Activated naive CD4-positive, alpha-beta T cell treated with anti-CD3 and anti-CD28 coated beads, Interleukin-2, amount 10 ng/mL, durations not matched to agents 7 days and 5 days (primary cell): ENCODE data around the gene GKAP1.
"Not testable (repeated sequence)": the region's sequence is repeated elsewhere in the genome, so short reads cannot be mapped to it uniquely, and the experiment has no call there.

Source experiments
- CTCF ChIA-PET: fragments of 350-600 bp; sonication (Branson Sonifier 250); formaldehyde crosslinking; loops from one replicate; lab custom pipeline; 2021; ENCODE audit warnings: antibody characterized with exemption; lab: Charles Lee
- DNase-seq: peaks from one replicate; pipeline ENCODE4 v3.0.0-alpha.2; 2020
- H3K27ac Mint-ChIP-seq: one replicate; pipeline ENCODE4 v1.8.0; 2021; ENCODE audit warnings: mild to moderate bottlenecking, moderate library complexity, mixed read lengths
- H3K27me3 Mint-ChIP-seq: one replicate; pipeline ENCODE4 v1.8.0; 2021; ENCODE audit warnings: mild to moderate bottlenecking, mixed read lengths
- H3K36me3 Mint-ChIP-seq: one replicate; pipeline ENCODE4 v1.8.0; 2021; ENCODE audit warnings: mixed read lengths
- H3K4me1 Mint-ChIP-seq: one replicate; pipeline ENCODE4 v1.8.0; 2021; ENCODE audit warnings: mixed read lengths
- H3K4me3 Mint-ChIP-seq: one replicate; pipeline ENCODE4 v1.8.0; 2021; ENCODE audit warnings: mild to moderate bottlenecking, moderate library complexity, mixed read lengths
- H3K9me3 Mint-ChIP-seq: one replicate; pipeline ENCODE4 v1.8.0; 2021; ENCODE audit warnings: mixed read lengths

The GKAP1 gene

GRCh38 chr9:83708515-83709158, 108.9 kb downstream of the GKAP1 start:
- CTCF ChIA-PET, result interaction anchor here (0.8 to 2.0 kb wide), 4 partner anchors 10 to 375 kb away, joined by 3 to 7 read pairs (median 4); no protein-coding TSS in a partner anchor
- Mint-ChIP-seq H3K27ac (peak overlapping the region; percentile 99), H3K9me3 (no peaks in the 10 kb centered on the region), H3K4me1 (peaks cover 43% of the 10 kb centered on the region), H3K4me3 (peak overlapping the region; percentile 78), H3K27me3 (no peaks in the 10 kb centered on the region), H3K36me3 (peaks cover 15% of the 10 kb centered on the region)
- peak; percentile 64 for DNase-seq

DNA sequence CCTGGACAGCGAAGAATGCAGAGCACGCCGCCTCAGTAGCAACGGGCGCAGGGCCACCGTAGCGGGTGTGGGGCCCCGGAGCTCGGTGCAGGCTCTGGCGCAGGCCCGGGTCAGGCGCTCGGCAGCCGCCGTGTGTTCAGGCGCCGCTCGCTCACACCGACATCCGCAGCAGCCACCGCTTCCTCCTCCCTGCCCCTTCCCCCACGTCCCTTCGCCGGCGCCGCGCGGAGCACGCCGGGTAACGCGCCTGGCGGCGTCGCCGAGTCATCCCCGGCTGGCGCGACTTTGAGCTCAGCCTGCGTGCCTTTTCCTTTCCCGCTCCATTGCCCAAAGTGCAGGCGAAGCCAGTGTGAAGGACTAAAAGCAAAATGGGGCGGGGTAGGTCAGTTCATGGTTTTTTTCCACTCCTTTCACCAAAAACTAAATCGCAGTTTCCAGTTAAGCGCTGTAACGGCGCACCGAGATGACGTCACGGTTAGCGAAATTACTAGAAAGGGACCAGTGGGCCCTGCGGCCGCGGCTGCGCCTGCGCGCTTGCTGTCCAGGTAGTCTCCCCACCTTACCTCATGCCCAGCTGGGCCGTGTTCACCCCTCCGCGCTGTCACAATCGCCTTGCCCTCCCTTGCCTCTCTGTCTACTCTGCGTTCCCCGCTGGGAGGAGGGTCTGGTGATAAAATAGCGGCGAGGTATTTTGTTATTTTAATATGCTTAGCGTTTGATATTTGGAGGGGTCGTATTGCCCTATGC, 109.6 kb downstream of the GKAP1 start, which contains the start of gene UBQLN1:
TSS of gene UBQLN1 (minus strand) at position 191 of the 747 bp plus-strand sequence. CDS start 279 bp downstream, outside the sequence.
- Mint-ChIP-seq H3K27me3 (no peaks in the 10 kb centered on the region), H3K4me3 (peak within 1 kb of the TSS; percentile 78), H3K9me3 (no peaks in the 10 kb centered on the region), H3K36me3 (peaks cover 15% of the 10 kb centered on the region), H3K27ac (peak within 1 kb of the TSS; percentile 99), H3K4me1 (peaks cover 46% of the 10 kb centered on the region)
- peak; percentile 94 for DNase-seq
- CTCF ChIA-PET, result interaction anchor here (0.8 to 1.4 kb wide), 2 partner anchors 9 to 83 kb away, joined by 4 to 5 read pairs; no protein-coding TSS in a partner anchor

DNA sequence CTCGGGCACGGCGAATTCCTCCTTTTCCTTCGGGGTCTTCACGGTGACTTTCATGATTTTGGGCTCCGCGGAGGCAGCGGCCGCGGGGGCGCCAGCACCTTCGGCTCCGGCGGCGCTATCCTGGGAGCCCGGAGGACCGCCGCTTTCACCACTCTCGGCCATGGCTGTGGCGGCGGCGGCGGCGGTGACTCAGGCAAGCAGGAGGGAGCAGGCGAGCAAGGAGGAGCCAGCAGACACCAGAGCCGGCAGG, 110.1 kb downstream of the GKAP1 start:
- H3K27ac Mint-ChIP-seq, result peak overlapping the region; percentile 99
- no peak for DNase-seq
- peaks cover 15% of the 10 kb centered on the region for H3K36me3 Mint-ChIP-seq
- no peaks in the 10 kb centered on the region for H3K9me3 Mint-ChIP-seq
- H3K4me1 Mint-ChIP-seq, result peaks cover 48% of the 10 kb centered on the region
- peak overlapping the region; percentile 78 for H3K4me3 Mint-ChIP-seq
- CTCF ChIA-PET, result interaction anchor here (1.2 to 1.4 kb wide), 2 partner anchors 60 to 83 kb away, joined by 3 to 5 read pairs; no protein-coding TSS in a partner anchor
- no peaks in the 10 kb centered on the region for H3K27me3 Mint-ChIP-seq

DNA sequence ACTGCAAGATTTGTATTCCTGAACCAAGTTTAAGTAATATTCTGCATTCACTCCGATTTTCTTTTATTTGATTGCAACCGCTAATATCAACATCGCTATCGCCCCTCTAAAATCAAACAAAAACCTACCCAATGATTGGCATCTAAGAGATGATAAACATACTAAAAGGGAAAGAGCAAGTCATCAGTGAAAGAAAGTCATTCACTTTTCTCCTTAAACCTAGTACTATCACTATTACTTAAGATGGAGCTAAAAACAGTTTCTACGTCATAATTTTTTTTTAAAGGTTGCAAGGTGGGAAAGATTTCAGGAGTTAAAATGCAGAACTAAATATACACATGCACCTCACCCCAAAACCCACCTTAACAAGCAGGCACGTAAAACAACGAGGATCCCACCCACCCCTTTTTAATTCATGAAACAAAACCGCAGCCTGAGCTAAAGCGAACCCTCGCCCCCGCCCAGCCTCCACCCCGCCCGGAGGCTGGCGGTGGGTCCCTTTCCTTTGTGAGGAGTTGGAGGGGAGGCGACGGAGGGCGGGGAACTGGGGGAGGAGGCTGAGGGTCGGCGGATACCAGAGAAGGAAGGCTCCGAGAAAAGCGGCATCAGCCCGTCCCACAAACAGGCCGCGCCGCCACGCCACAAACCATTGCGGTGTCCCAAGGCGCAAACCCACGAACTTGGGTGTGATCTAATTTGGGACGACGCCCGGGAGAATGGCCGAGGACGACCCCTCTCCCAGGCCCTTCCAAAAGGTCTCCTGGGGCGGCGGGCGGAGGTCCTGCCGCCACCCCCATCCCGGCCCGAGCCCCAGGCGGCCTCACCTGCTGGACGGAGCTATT, 110.7 kb downstream of the GKAP1 start:
- H3K9me3 Mint-ChIP-seq, result no peaks in the 10 kb centered on the region
- peak overlapping the region; percentile 99 for H3K27ac Mint-ChIP-seq
- H3K4me3 Mint-ChIP-seq, result peak overlapping the region; percentile 78
- no peaks in the 10 kb centered on the region for H3K27me3 Mint-ChIP-seq
- H3K4me1 Mint-ChIP-seq, result peaks cover 52% of the 10 kb centered on the region
- CTCF ChIA-PET, result interaction anchor here (1.2 to 1.4 kb wide), 2 partner anchors 60 to 82 kb away, joined by 3 to 5 read pairs; no protein-coding TSS in a partner anchor
- DNase-seq, result peak; percentile 74
- peaks cover 15% of the 10 kb centered on the region for H3K36me3 Mint-ChIP-seq

- Mint-ChIP-seq H3K27ac (peak overlapping the region; percentile 99), H3K4me3 (peak overlapping the region; percentile 78), H3K36me3 (peaks cover 15% of the 10 kb centered on the region), H3K4me1 (peaks cover 63% of the 10 kb centered on the region)
- H3K9me3 Mint-ChIP-seq, CTCF ChIA-PET, DNase-seq, H3K27me3 Mint-ChIP-seq: not testable (repeated sequence)
Measured at GRCh38 chr9:83705219-83705651, 112.3 kb downstream of the GKAP1 start.

DNA sequence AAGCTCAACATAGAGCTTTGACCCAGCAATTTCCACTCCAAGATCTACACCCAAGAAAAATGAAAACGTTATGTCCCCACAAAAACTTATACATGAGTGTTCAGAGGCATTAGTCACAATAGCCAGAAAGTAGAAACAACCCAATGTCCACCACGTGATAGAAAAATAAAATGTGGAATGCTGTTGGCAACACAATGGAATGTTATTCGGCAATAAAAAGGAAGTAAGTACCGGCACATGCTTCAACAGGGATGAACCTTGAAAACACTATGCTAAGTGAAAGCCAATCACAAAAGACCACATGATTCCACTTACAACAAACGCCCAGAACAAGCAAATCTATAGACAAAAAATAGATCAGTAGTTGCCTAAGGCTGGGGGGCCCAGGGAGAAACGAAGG, 115.8 kb downstream of the GKAP1 start:
- no peak overlapping the region for H3K27ac Mint-ChIP-seq
- no peak overlapping the region for H3K4me3 Mint-ChIP-seq
- no peak for DNase-seq
- no peaks in the 10 kb centered on the region for H3K27me3 Mint-ChIP-seq
- peaks cover 60% of the 10 kb centered on the region for H3K4me1 Mint-ChIP-seq
- CTCF ChIA-PET, result no interaction called here
- H3K36me3 Mint-ChIP-seq, result peaks cover 16% of the 10 kb centered on the region
- no peaks in the 10 kb centered on the region for H3K9me3 Mint-ChIP-seq

DNA sequence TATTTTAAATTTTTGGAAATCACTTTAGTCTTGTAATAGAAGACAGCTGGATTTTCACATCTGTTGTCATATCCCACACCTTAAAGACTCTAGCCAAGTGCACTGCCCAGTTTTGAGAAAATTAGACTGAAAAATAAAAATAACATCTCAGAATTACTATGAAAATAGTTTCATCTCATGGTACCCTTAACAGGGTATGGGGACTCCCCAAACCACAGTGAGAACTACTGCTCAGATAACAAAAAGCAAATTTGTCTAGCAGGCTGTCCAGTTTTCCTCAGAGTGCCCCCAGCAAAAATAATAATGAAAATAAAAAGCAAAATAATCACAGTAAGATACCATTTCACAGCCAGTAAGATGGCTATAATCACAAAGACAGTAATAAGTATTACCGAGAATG, 116.3 kb downstream of the GKAP1 start:
- Mint-ChIP-seq H3K27me3 (no peaks in the 10 kb centered on the region), H3K36me3 (peaks cover 14% of the 10 kb centered on the region), H3K9me3 (no peaks in the 10 kb centered on the region), H3K27ac (no peak overlapping the region), H3K4me1 (peaks cover 56% of the 10 kb centered on the region), H3K4me3 (no peak overlapping the region)
- DNase-seq, result no peak
- CTCF ChIA-PET, result no interaction called here

GRCh38 chr9:83699615-83700014, 118.0 kb downstream of the GKAP1 start:
- Mint-ChIP-seq H3K9me3 (no peaks in the 10 kb centered on the region), H3K4me3 (no peak overlapping the region), H3K36me3 (peaks cover 4% of the 10 kb centered on the region), H3K27me3 (no peaks in the 10 kb centered on the region), H3K27ac (no peak overlapping the region), H3K4me1 (peaks cover 42% of the 10 kb centered on the region)
- CTCF ChIA-PET, result interaction anchor here (1.1 to 1.3 kb wide), 2 partner anchors 8 to 79 kb away, joined by 3 to 4 read pairs; partner anchors contain the start of gene UBQLN1
- no peak for DNase-seq

GRCh38 chr9:83698976-83699585, 118.5 kb downstream of the GKAP1 start:
- Mint-ChIP-seq H3K4me3 (no peak overlapping the region), H3K9me3 (no peaks in the 10 kb centered on the region), H3K27ac (no peak overlapping the region), H3K36me3 (peaks cover 4% of the 10 kb centered on the region), H3K4me1 (peaks cover 40% of the 10 kb centered on the region), H3K27me3 (no peaks in the 10 kb centered on the region)
- DNase-seq, result no peak
- CTCF ChIA-PET, result interaction anchor here (1.1 to 1.3 kb wide), 2 partner anchors 9 to 78 kb away, joined by 3 to 4 read pairs; partner anchors contain the start of gene UBQLN1

DNA sequence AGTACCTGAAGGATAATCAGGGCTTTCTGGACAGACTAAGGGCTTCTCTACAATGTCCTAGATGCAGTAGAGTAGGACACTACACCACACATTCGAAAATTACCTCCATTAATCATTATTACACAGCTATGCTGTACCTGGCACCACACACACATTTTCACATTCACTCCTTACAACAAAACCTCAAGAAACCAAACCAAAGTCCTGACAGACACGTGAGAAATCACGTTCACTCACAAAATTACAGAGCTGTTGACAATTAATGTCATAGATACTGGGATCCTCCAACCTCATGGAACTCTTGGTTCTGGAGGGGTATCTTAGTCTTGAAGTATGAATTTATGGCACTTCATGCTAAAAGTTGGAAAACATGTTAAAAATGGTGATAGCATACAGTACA, 126.1 kb downstream of the GKAP1 start:
- H3K4me3 Mint-ChIP-seq, result no peak overlapping the region
- no peak overlapping the region for H3K27ac Mint-ChIP-seq
- CTCF ChIA-PET, result no interaction called here
- H3K27me3 Mint-ChIP-seq, result no peaks in the 10 kb centered on the region
- DNase-seq, result no peak
- H3K36me3 Mint-ChIP-seq, result peaks cover 2% of the 10 kb centered on the region
- H3K4me1 Mint-ChIP-seq, result peaks cover 35% of the 10 kb centered on the region
- H3K9me3 Mint-ChIP-seq, result no peaks in the 10 kb centered on the region
